ENCODE results near the gene PCDHB12.
"Not testable (repeated sequence)": the region's sequence is repeated elsewhere in the genome, so short reads cannot be mapped to it uniquely, and the experiment has no call there.

Gene PCDHB12

DNA sequence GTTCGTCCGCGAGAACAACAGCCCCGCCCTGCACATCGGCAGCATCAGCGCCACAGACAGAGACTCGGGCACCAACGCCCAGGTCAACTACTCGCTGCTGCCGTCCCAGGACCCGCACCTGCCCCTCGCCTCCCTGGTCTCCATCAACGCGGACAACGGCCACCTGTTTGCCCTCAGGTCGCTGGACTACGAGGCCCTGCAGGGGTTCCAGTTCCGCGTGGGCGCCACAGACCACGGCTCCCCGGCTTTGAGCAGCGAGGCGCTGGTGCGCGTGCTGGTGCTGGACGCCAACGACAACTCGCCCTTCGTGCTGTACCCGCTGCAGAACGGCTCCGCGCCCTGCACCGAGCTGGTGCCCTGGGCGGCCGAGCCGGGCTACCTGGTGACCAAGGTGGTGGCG is 1.8 kb downstream of the PCDHB12 start:
- not testable (repeated sequence) for DNase-seq

DNA sequence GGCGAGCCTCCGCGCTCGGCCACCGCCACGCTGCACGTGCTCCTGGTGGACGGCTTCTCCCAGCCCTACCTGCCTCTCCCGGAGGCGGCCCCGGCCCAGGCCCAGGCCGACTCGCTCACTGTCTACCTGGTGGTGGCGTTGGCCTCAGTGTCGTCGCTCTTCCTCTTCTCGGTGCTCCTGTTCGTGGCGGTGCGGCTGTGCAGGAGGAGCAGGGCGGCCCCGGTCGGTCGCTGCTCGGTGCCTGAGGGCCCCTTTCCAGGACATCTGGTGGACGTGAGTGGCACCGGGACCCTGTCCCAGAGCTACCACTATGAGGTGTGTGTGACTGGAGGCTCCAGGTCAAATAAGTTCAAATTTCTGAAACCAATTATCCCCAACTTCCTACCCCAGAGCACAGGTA is 2.3 kb downstream of the PCDHB12 start:
- not testable (repeated sequence) for DNase-seq

DNA sequence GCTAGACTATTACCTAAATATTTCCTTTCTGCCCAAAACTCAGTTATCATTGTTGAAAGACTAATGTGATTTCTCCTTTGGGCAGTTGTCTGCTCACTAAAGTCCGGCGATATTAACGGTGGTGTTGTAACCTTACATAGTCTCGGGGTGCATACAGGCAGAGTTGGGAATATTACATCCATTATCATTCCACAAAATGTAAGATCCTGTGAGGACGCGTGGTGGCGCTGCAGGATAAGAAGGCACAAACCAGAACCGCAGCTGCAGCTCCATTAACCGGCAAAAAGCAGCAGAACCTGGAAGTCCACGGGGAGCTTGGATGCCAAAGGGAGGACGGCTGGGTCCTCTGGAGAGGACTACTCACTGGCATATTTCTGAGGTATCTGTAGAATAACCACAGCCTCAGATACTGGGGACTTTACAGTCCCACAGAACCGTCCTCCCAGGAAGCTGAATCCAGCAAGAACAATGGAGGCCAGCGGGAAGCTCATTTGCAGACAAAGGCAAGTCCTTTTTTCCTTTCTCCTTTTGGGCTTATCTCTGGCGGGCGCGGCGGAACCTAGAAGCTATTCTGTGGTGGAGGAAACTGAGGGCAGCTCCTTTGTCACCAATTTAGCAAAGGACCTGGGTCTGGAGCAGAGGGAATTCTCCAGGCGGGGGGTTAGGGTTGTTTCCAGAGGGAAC is 5.3 kb downstream of the PCDHB12 start, which contains the start of gene PCDHB13:
Gene PCDHB13 (plus strand): TSS at position 264 of the 684 bp plus-strand sequence. CDS start 205 bp downstream, at position 469.
- peak in 1 of 2 experiments; percentile 15 for DNase-seq

DNA sequence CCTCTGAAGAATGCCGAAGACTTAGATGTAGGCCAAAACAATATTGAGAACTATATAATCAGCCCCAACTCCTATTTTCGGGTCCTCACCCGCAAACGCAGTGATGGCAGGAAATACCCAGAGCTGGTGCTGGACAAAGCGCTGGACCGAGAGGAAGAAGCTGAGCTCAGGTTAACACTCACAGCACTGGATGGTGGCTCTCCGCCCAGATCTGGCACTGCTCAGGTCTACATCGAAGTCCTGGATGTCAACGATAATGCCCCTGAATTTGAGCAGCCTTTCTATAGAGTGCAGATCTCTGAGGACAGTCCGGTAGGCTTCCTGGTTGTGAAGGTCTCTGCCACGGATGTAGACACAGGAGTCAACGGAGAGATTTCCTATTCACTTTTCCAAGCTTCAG is 6.1 kb downstream of the PCDHB12 start:
- not testable (repeated sequence) for DNase-seq

DNA sequence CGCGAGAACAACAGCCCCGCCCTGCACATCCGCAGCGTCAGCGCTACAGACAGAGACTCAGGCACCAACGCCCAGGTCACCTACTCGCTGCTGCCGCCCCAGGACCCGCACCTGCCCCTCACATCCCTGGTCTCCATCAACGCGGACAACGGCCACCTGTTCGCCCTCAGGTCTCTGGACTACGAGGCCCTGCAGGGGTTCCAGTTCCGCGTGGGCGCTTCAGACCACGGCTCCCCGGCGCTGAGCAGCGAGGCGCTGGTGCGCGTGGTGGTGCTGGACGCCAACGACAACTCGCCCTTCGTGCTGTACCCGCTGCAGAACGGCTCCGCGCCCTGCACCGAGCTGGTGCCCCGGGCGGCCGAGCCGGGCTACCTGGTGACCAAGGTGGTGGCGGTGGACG is 7.0 kb downstream of the PCDHB12 start:
- DNase-seq = not testable (repeated sequence)

DNA sequence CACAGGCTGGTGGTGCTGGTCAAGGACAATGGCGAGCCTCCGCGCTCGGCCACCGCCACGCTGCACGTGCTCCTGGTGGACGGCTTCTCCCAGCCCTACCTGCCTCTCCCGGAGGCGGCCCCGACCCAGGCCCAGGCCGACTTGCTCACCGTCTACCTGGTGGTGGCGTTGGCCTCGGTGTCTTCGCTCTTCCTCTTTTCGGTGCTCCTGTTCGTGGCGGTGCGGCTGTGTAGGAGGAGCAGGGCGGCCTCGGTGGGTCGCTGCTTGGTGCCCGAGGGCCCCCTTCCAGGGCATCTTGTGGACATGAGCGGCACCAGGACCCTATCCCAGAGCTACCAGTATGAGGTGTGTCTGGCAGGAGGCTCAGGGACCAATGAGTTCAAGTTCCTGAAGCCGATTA is 7.5 kb downstream of the PCDHB12 start:
- DNase-seq = not testable (repeated sequence)

DNA sequence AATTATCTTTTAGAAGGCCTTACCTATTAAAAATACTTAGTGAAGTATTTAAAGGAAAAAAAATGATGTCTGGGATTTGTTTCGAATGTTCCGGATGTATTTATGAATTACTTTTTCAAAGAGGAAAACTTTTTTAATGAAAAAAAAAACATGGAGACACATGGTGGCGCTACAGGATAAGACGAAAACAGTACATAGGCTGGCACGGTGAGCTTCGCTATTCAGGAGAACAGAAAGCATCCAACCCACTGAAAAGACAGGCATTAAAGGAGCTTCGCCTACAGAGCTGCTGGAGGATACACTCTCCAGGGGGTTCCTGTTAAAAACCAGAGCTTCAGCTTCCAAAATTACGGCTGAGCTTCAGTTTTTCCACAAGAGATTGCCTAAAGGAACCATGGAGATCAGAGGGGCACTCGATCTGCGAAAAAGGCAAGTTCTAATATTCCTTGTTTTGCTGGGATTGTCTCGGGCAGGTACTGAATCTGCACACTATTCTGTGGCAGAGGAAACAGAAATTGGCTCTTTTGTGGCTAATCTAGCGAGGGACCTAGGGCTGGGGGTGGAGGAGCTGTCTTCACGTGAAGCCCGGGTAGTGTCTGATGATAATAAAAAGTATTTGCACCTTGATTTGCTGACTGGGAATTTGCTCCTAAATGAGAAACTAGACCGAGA is 14.7 kb downstream of the PCDHB12 start, which contains the start of gene PCDHB14:
Gene PCDHB14 (plus strand): TSS at position 232 of the 672 bp plus-strand sequence. CDS start 163 bp downstream, at position 395.
- DNase-seq = no peak

DNA sequence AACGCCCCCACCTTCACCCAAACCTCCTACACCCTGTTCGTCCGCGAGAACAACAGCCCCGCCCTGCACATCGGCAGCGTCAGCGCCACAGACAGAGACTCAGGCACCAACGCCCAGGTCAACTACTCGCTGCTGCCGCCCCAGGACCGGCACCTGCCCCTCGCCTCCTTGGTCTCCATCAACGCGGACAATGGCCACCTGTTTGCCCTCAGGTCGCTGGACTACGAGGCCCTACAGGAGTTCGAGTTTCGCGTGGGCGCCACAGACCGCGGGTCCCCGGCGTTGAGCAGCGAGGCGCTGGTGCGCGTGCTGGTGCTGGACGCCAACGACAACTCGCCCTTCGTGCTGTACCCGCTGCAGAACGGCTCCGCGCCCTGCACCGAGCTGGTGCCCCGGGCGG is 16.3 kb downstream of the PCDHB12 start:
- DNase-seq = not testable (repeated sequence)

DNA sequence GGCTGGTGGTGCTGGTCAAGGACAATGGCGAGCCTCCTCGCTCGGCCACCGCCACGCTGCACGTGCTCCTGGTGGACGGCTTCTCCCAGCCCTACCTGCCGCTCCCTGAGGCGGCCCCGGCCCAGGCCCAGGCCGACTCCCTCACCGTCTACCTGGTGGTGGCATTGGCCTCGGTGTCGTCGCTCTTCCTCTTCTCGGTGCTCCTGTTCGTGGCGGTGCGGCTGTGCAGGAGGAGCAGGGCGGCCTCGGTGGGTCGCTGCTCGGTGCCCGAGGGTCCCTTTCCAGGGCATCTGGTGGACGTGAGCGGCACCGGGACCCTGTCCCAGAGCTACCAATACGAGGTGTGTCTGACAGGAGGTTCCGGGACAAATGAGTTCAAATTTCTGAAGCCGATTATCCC is 16.9 kb downstream of the PCDHB12 start:
- DNase-seq = not testable (repeated sequence)

DNA sequence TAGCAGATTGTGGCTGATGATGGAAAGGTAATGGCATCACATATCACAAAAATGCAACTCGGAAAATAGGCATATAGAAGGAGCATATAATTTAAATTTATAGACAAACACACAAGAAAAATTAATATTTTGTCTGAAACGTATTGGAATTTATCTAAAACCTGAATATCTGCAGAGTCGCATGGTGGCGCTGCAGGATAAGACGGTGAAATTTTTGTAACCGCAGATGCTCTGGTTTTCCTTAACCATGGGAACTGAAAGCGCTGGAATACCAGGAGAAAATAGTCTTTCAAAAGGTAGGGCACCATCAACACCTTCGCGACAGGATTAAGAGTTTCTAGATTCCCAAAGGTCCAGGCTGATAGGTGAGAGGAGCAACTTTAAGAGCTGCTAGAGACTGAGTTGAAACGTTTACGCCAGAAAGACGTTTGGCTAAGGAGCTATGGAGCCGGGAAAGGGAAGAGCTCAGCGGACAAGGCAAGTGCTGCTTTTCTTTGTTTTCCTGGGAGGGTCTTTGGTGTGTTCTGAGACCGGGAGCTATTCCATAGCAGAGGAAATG is 25.7 kb downstream of the PCDHB12 start:
- no peak for DNase-seq

DNA sequence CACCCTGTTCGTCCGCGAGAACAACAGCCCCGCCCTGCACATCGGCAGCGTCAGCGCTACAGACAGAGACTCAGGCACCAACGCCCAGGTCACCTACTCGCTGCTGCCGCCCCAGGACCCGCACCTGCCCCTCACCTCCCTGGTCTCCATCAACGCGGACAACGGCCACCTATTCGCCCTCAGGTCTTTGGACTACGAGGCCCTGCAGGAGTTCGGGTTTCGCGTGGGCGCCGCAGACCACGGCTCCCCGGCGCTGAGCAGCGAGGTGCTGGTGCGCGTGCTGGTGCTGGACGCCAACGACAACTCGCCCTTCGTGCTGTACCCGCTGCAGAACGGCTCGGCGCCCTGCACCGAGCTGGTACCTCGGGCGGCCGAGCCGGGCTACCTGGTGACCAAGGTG is 27.4 kb downstream of the PCDHB12 start:
- DNase-seq = not testable (repeated sequence)

DNA sequence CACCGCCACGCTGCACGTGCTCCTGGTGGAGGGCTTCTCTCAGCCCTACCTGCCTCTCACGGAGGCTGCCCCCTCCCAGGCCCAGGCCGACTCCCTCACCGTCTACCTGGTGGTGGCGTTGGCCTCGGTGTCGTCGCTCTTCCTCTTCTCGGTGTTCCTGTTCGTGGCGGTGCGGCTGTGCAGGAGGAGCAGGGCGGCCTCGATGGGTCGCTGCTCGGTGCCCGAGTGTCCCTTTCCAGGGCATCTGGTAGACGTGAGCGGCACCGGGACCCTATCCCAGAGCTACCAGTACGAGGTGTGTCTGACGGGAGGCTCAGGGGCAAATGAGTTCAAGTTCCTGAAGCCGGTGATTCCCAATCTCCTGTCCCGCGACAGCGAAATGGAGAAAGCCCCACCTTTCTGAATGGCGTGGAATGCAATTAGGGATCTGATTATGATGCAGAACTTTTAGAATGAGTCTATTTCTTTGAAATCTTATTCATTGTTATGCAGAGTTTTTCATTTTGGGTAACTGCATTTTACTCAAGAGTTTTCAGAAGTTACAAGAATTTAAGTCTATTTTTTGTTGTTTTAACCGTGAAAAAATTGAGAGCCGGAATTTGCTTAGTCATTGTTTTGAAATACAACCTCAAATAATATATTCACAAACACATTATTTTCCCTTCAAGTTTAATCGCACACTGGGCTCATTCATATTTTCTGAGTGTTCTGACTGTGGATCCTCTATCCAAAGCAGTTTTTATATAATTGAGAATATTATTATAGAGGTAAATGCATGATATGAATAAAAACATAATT is 28.2 kb downstream of the PCDHB12 start:
- no peak for DNase-seq

DNA sequence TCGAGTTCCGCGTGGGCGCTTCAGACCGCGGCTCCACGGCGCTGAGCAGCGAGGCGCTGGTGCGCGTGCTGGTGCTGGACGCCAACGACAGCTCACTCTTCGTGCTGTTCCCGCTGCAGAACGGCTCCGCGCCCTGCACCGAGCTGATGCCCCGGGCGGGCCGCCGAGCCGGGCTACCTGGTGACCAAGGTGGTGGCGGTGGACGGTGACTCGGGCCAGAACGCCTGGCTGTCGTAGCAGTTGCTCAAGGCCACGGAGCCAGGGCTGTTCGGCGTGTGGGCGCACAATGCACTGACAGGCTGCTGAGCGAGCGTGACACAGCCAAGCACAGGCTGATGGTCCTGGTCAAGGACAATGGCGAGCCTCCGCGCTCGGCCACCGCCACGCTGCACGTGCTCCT is 33.0 kb downstream of the PCDHB12 start:
- DNase-seq = no peak

DNA sequence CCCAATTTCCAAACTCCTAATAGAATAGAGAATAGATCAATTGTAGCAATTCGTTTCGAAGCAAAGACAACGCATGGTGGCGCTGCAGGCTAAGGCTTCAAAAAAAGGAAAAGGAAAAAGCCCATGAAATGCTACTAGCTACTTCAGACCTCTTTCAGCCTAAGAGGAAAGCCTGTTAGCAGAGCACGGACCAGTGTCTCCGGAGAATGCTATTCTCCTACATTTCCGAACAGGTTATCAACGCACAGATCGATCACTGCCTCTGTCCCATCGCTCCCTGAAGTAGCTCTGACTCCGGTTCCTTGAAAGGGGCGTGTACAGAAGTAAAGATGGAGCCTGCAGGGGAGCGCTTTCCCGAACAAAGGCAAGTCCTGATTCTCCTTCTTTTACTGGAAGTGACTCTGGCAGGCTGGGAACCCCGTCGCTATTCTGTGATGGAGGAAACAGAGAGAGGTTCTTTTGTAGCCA is 36.8 kb downstream of the PCDHB12 start, which contains the start of gene PCDHB15:
Gene PCDHB15 (plus strand): TSS at position 146 of the 468 bp plus-strand sequence. CDS start 184 bp downstream, at position 330.
- DNase-seq = no peak

DNA sequence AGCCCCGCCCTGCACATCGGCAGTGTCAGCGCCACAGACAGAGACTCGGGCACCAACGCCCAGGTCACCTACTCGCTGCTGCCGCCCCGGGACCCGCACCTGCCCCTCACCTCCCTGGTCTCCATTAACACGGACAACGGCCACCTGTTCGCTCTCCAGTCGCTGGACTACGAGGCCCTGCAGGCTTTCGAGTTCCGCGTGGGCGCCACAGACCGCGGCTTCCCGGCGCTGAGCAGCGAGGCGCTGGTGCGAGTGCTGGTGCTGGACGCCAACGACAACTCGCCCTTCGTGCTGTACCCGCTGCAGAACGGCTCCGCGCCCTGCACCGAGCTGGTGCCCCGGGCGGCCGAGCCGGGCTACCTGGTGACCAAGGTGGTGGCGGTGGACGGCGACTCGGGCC is 38.5 kb downstream of the PCDHB12 start:
- DNase-seq = not testable (repeated sequence)

DNA sequence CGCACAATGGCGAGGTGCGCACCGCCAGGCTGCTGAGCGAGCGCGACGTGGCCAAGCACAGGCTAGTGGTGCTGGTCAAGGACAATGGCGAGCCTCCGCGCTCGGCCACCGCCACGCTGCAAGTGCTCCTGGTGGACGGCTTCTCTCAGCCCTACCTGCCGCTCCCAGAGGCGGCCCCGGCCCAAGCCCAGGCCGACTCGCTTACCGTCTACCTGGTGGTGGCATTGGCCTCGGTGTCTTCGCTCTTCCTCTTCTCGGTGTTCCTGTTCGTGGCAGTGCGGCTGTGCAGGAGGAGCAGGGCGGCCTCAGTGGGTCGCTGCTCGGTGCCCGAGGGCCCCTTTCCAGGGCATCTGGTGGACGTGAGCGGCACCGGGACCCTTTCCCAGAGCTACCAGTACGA is 38.9 kb downstream of the PCDHB12 start:
- DNase-seq = not testable (repeated sequence)

DNA sequence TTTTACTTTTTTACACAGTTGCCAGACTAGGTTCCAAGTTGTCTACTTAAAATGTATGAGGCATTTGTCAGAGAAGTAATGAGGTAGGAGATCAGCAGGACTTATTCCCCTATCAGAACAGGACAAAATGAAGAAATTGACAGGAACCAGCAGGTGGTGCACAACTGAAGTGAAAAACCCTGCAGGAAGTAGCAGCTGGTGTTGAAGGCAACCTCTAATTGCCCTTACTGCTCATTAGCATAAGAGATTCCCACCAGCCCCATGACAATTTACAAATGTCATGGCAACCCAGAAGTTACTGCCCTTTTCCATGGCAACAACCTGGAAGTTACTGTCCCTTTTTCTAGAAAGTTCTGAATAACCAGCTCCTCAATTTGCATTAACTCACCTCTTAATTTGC is 42.1 kb downstream of the PCDHB12 start:
- no peak for DNase-seq

DNA sequence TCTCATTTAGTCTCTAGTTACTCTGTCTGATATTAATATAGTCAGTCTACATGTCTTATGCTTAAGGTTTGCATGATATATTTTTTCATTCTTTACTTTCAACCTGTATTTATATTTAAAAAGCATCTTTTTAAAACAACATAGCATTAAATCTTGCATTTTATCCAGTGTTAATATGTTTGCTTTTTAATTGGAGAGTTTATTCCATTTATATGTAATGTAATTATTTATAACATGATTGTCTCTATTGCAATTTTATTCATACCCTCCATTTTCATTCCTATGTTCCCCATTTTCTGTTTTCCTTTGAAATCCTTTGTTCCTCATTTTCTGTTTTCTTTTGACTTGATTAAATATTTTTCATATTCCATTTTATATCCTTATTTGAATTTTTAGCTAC is 49.9 kb downstream of the PCDHB12 start:
- no peak for DNase-seq

DNA sequence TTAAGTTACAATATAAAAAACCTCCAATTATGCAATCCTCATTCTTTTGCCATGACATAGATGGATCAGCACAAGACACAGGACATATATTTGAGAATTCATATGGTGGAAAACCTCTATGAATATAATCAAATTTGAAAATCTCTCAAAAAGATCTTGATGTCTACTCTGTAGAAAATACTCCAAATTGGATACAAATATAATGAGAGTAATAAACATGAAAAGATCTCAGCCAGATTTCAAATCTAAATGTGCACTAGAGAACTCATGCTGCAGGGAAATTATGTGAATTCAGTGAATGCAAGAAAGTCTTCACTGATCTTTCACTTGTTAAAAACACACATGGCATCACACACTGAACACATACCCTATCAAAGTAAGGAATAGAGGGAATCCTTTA is 50.4 kb downstream of the PCDHB12 start:
- DNase-seq = no peak

DNA sequence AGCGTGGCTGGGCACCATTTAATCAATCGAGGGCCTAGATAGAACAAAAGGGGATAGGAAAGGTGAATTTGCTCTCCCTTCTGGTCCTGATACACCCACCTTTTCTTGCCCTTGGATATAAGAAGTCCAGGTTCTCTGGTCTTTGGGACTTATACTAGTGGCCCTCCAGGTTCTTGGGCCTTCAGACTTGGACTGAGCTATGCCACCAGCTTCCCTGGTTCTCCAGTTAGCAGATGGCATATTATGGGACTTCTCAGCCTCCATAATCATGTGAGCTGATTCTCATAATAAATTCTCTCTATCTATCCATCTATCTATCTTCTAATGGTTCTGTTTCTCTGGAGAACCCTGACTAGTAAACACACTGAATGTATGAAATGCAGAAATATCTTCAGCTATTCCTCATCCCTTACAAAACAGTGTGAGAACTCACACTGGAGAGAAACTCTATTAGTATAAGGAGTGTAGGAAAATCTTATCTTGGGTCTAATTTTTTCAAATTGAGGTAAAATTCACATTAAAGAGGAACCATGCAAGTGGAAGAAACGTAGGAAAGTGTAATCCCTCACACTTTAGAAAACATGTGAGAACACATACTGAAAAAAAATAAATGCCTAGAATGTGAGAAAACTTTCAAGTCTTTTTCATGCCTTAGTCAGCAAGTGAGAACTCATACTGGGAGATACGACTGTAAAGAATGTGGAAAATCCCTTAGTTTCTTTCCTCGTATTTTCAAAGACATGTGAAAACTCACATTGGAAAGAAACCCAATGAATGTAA is 52.1 kb downstream of the PCDHB12 start:
- no peak for DNase-seq

DNA sequence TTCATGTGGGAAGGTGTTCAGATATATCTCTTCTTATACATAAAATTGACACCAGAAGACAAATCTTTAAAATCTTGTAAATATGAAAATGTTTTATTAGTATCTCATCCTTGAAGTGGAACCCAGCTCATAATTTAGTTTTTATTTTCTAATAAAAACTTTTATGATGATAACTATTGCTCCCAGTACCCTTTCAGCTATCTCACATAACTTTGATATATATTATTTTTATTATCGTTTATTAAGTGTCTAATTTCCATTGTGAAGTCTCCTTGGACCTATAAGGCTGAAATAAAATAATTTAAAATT is 52.7 kb downstream of the PCDHB12 start:
- no peak for DNase-seq

All from stimulated activated CD4-positive, alpha-beta T cell treated with anti-CD3 and anti-CD28 coated beads, Interleukin-4, amount 100 ng/mL, for 4 hours (primary cell).